GM12801 (cell line): ENCODE data around the gene ADGRD1.

Experiments used
- TF ChIP-seq, protein P1 (sequence below): IDR thresholded peaks from one replicate; pipeline ENCODE4 v1.5.1; 2011; ENCODE audit warnings: control low read depth; ENCODE audit not compliant: insufficient read length; ENCODE audit errors: extremely low read depth

Gene ADGRD1

DNA sequence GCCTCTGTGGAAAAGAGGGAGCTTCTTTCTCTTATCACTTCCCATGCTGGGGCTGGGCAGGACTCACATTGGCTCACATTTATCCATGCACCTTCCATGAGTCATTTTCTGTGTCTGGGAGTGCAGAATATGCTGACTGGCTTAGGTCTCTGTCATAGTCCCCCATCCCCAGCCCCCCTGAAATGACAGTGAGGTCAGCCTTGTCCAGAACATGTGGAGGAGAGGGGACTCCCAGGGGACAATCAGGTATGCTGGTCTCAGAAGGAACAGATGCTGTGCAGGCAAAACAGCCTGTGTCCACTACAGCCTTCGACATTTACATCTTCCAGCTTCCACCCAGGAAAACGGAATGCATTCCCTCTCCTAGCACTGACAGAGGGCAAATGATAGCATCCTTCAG is 35.0 kb downstream of the ADGRD1 start:
- TF ChIP-seq, protein P1, sequence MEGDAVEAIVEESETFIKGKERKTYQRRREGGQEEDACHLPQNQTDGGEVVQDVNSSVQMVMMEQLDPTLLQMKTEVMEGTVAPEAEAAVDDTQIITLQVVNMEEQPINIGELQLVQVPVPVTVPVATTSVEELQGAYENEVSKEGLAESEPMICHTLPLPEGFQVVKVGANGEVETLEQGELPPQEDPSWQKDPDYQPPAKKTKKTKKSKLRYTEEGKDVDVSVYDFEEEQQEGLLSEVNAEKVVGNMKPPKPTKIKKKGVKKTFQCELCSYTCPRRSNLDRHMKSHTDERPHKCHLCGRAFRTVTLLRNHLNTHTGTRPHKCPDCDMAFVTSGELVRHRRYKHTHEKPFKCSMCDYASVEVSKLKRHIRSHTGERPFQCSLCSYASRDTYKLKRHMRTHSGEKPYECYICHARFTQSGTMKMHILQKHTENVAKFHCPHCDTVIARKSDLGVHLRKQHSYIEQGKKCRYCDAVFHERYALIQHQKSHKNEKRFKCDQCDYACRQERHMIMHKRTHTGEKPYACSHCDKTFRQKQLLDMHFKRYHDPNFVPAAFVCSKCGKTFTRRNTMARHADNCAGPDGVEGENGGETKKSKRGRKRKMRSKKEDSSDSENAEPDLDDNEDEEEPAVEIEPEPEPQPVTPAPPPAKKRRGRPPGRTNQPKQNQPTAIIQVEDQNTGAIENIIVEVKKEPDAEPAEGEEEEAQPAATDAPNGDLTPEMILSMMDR, result no peak

DNA sequence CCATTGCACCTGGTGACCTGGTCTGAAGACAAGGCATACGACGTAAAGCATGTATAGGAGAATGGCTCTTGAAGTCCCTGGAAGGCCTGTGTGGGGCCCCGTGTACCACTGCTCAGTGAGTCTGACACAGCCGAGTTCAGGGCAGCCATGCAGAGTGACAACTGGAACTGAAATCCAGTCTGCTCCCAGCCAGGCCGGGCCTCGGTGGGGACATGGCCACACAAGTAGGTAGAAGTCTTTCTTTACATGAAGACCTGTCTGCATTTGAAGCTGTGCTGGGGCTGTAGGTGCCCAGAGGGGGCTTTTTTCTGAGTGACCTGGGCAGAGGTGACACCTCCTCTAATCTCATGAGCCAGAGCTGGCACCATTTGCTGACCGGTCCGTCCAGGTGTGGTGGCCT is 35.7 kb downstream of the ADGRD1 start:
- TF ChIP-seq, protein P1, result no peak

GRCh38 chr12:130990034-130990433 is 36.3 kb downstream of the ADGRD1 start:
- TF ChIP-seq, protein P1, result no peak

- TF ChIP-seq, protein P1, result no peak
These were observed 38.7 kb downstream of the ADGRD1 start for GRCh38 chr12:130992448-130992847.

DNA sequence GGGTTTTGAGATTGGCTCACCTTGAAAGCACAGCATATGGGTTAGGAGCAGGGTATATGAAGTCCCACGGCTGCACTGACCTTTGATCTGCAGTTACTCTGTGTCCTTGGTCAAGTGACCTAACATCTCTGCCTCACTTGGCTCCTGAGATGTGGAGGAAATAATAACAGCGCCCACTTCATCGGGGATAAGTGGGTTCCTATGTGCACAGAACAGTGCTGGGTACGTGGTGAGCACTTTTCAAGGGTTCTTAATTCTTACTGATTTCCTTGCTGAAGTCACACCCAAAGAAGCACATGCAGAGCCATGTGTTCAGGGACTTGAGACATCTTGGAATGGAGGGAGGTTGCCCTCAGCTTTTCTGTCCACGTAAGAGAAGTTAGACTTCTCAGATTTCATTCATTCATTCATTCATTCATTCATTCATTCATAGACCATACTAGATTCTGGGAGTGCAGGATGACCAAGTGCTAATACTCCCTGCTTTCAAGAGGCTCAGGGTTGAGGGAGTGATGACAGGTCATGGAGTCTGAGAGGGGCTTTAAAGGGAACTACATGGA is 39.4 kb downstream of the ADGRD1 start:
- TF ChIP-seq, protein P1, result no peak

GRCh38 chr12:130993759-130994670 is 40.3 kb downstream of the ADGRD1 start:
- TF ChIP-seq, protein P1, result no peak

DNA sequence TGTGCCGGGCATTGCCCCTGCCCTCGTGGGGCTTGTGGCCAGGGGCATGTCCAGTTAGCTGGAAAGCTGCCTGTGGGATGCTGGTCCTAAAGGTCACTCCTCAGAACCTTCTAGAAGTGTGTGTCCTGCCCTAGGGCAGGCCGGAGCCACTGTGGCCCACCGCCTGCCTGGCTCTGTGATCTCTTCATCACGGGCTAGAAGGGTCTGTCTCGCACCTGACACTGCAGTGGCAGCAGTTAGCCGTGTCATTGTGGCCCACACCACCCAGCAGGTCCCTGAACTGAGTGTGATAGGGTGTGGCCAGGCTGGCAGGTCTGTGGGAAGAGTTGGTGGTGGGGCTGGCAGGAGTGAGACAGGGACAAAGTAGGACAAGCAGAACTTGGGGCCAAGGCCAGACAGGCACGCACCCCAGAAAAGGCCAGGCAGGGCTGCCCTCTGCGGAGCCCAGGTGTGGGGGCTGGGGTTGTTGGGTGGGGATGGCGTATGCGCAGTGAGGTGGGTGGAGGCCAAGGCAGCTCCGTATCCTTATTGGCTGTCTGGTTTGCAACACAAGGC is 41.2 kb downstream of the ADGRD1 start:
- TF ChIP-seq, protein P1, result no peak
